HL-60 (cell line): ENCODE results near the gene ERRFI1.

Source experiments
- DNase-seq, 2 experiments: peaks; one replicate each; pipeline ENCODE4 v3.0.0-alpha.2; 2010 to 2020; ENCODE audit warnings: low read depth in 1 of 2, low spot score in 1 of 2
- H3K27ac ChIP-seq: fragments of 250-450 bp; sonication (Bioruptor Pico); replicated peaks from 2 replicates; pipeline ENCODE4 v1.5.1; 2020; ENCODE audit warnings: mild to moderate bottlenecking, moderate library complexity
- H3K27me3 ChIP-seq: fragments of 250-450 bp; sonication (Bioruptor Pico); 2 replicates; pipeline ENCODE4 v1.5.1; 2021; ENCODE audit warnings: mild to moderate bottlenecking, moderate library complexity; ENCODE audit not compliant: insufficient read depth, poor library complexity, severe bottlenecking
- H3K4me3 ChIP-seq: replicated peaks from 2 replicates; pipeline ENCODE4 v1.5.1; 2011; ENCODE audit warnings: mild to moderate bottlenecking, control low read depth, low read length; ENCODE audit not compliant: insufficient read depth
- CTCF ChIP-seq: IDR thresholded peaks from one replicate; pipeline ENCODE4 v1.5.1; 2011; ENCODE audit warnings: low read length, control low read depth, inconsistent platforms; ENCODE audit not compliant: insufficient read depth
- GABPA ChIP-seq: IDR thresholded peaks from 2 replicates; pipeline ENCODE4 v1.6.1; 2012; ENCODE audit warnings: low read depth
- POLR2AphosphoS5 ChIP-seq: IDR thresholded peaks from 2 replicates; pipeline ENCODE4 v1.6.1; 2012; ENCODE audit warnings: low read depth
- REST ChIP-seq: IDR thresholded peaks from 2 replicates; pipeline ENCODE4 v1.6.1; 2012; ENCODE audit warnings: low read depth; ENCODE audit not compliant: insufficient replicate concordance
- SPI1 ChIP-seq: IDR thresholded peaks from 2 replicates; pipeline ENCODE4 v1.6.1; 2012; ENCODE audit warnings: low read depth, mild to moderate bottlenecking, borderline replicate concordance

The ERRFI1 gene

DNA sequence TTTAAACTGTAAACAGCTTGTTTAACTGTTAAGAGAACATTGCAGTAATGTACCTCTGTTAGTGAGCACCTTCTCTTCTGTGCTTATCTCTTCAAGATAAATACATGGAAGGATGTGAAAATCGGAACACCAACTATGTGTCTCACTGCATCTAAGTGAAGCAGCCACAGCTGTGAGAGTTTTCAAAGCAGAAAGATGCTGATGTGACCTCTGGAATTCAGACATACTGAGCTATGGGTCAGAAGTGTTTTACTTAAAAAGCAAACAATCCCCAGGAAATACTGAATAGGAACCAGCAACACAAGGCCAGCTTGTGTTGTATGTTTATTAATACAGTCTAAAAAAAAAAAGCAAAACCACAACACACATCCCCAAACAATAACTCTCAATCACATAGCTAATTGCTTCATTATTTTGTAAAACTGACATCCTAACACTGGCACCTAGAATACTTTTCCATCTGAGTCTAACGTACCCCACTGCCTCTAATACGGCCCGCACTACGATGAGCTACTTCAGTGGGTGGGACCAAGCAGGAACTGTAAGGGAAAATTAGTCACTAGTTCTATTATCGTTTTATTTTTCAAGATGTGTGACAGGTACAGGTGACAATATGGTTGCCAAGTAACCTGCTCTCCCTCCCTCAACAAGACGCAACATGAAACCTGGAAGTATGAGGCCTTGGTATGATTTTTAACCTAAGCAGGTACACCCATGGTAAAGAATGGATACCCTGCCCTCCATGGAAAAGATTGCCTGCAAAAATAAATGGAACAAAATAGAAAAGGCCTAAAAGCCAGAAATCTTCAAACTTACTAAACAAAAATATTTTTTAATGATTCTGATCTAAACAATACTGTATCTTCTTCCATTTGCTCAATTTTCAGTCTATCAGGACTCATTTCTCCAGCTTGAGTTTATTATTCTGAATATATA, 13.9 kb downstream of the ERRFI1 start:
- Histone ChIP-seq H3K27ac (no peak overlapping the region), H3K27me3 (no peaks in the 10 kb centered on the region), H3K4me3 (no peak overlapping the region)
- DNase-seq = no peak
- TF ChIP-seq CTCF (no peak), GABPA (no peak), REST (no peak), POLR2AphosphoS5 (no peak), SPI1 (no peak)

- Histone ChIP-seq H3K27ac (no peak overlapping the region), H3K4me3 (no peak overlapping the region), H3K27me3 (no peaks in the 10 kb centered on the region)
- no peak for DNase-seq
- TF ChIP-seq GABPA (no peak), POLR2AphosphoS5 (no peak), REST (no peak)
Measured at GRCh38 chr1:8011016-8011415, 15.1 kb downstream of the ERRFI1 start.

DNA sequence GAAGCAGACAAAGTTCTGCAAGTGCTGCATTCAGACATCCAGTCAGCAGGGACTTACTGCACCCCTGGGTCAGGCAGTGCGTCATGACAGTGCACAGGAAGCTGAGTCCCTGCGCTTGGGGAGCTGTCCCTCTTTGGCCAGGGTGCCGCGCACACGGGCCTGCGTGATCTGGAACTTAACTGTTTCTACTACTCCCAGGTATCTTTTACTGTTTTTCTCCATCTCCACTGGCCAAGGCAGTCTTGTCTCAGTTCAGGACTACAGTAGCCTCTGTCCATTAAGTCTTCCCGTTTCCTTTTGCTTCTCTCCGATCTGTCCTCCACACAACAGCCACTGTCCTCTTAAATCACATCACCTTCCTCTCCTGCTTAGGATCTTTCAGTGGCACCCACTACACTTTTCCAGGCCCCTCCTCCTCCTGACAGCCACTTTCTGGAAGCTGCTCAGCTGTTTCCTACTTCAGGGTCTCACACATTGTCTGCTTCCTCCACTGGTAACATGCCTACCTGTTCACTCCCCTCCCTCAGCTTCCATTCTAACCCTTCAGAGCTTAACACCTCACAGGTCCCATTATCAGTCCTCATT, 15.9 kb downstream of the ERRFI1 start:
- no peak for TF ChIP-seq SPI1
- TF ChIP-seq CTCF = no peak
- TF ChIP-seq POLR2AphosphoS5 = no peak
- no peak for TF ChIP-seq GABPA
- no peak for TF ChIP-seq REST
- no peak overlapping the region for H3K27ac ChIP-seq

More for the DNA sequence above, 15.9 kb downstream of the ERRFI1 start:
- Histone ChIP-seq H3K4me3 (no peak overlapping the region), H3K27me3 (no peaks in the 10 kb centered on the region)
- no peak for DNase-seq
